ELR (cell line): ENCODE measurements around the gene CFAP221.

Experiments
- DNase-seq: peaks from one replicate; pipeline ENCODE4 v3.0.0-alpha.2; 2015; ENCODE audit warnings: low read depth

CFAP221 gene

GRCh38 chr2:119536707-119537106 lies 7.5 kb upstream of the CFAP221 start:
- DNase-seq: no peak

DNA sequence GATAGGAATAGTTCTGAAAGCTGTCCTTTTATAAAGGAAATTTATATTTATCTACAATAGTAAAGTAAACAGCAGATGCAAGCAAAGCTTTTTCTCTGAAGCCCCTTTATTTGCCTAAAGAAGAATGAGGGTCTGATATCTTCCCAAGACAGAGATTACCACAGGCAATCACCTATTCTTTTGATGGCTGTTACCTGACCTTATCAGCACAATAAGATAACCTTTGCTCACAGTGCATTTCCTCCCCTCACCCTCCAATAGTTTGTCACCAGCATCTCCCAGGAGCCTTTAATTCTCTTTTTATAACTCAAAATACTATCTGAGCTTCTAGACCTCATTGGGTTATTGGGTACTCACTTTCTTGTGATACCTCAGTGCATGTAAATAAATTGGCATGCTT lies 6.5 kb upstream of the CFAP221 start:
- DNase-seq: no peak

DNA sequence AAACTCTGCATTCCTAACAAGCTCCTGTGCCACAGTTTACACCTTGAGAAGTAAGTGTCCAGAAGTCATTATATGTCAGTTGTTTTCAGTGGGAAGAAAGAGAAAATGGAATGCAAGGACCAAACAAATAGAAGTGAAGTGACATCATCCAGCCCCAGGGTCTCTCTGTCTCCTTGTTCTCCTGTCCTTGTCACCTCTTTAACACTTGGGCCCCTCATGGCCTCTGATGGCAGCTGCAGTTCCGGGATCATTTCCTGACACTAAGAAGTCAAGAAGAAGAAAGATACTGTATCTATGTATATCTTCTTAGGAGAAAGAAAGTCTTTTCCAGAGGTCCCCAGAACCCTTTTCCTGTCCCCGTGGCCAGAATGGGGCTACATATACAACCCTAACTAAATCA lies 2.8 kb upstream of the CFAP221 start:
- DNase-seq: no peak

GRCh38 chr2:119544939-119545475 lies 758 bp downstream of the CFAP221 start:
- no peak for DNase-seq

- DNase-seq: no peak
Observed at GRCh38 chr2:119545754-119546446, 1.7 kb downstream of the CFAP221 start.

GRCh38 chr2:119546447-119546767 lies 2.2 kb downstream of the CFAP221 start:
- no peak for DNase-seq

GRCh38 chr2:119548516-119549120 lies 4.4 kb downstream of the CFAP221 start:
- DNase-seq: no peak

DNA sequence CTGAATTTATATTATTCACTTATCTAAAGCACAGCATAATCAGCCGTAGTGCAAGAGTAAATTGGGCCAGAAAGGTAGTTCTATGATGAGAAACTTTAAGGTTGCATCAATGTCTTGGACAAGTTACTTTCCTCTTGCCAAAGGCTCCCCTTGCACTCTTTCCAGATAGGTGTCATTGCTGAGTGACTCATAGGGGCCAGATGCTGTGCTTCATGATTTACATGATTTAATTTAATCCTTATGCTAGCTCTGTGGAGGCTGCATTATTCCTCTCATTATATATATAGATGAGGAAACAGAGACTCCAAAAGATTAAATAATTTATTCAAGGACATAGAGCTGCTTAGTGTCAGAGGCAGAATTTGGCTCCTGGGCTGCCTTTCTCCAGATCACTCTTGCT lies 5.0 kb downstream of the CFAP221 start:
- peak; percentile 22 for DNase-seq

DNA sequence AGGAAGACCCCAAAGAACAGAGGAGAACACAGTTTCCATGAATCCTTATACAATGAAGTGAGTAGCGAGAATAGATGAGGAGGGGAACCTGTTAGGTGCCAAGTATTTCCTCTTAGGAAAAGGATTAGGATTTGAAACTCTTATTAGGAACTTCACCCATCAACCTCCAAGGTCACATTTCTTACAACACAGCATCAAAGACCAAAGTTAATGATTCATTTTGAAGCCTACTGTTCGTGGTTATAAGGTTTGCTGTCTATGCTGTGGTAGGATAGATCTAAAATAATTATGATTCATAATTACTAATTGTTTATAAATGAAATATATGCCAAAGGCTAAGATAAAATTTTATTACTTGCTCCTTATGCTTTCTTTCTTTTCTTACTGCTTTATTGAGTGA lies 6.1 kb downstream of the CFAP221 start:
- no peak for DNase-seq

- no peak for DNase-seq
Observed at GRCh38 chr2:119550856-119551255, 6.6 kb downstream of the CFAP221 start.

GRCh38 chr2:119552902-119553301 lies 8.7 kb downstream of the CFAP221 start:
- no peak for DNase-seq

- no peak for DNase-seq
Observed at GRCh38 chr2:119553687-119554344, 9.6 kb downstream of the CFAP221 start.

GRCh38 chr2:119565481-119565880 lies 21.2 kb downstream of the CFAP221 start:
- no peak for DNase-seq

- DNase-seq: no peak
Observed at GRCh38 chr2:119567292-119567691, 23.0 kb downstream of the CFAP221 start.

DNA sequence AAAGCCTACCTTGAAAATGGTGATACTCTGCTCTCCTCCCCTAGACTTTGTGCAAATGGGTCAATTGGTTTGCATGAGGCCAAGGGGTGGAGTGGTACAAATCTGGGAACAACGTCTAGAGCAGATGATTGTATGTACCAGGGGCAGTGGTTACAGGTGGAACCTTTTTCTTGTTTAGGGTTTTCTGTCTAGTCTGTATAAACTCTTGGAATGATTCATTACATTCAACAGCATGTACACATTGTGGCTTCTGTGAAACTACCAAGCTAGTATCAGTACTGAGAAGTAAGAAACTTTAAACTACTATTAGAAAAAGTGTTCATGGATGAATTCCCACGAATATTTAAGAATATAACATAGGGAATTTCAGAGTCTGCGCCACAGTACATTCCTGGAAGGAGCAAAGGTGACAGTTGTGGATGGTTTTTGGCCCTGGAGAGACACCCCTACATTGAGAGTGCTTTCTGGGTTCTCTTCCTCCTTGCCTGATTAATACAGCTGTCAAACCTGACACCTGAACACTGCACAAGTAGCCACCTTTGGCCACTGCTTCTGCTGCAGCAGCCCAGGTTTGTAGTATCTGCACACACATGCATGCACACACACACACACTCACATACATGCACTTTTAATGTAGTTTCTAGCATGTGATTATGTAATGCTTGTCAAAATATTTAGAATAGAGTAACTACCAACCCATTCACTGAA lies 30.0 kb downstream of the CFAP221 start:
- DNase-seq: no peak

- no peak for DNase-seq
Observed at GRCh38 chr2:119574864-119575263, 30.6 kb downstream of the CFAP221 start.

- no peak for DNase-seq
Observed at GRCh38 chr2:119575439-119575838, 31.2 kb downstream of the CFAP221 start.

- no peak for DNase-seq
Observed at GRCh38 chr2:119579424-119580295, 35.4 kb downstream of the CFAP221 start.

GRCh38 chr2:119580550-119581072 lies 36.4 kb downstream of the CFAP221 start:
- DNase-seq: no peak

GRCh38 chr2:119583291-119583690 lies 39.0 kb downstream of the CFAP221 start:
- no peak for DNase-seq

GRCh38 chr2:119584469-119584868 lies 40.2 kb downstream of the CFAP221 start:
- no peak for DNase-seq
